SK-N-SH treated with all-trans-retinoic acid at 6 μM for 48 hours (cell line): ENCODE data around the gene MUTYH.

Experiments
- BACH2 ChIP-seq: fragments of 250-450 bp; sonication (Bioruptor Pico); IDR thresholded peaks from 2 replicates; pipeline ENCODE4 v1.9.0; 2021; ENCODE audit warnings: mild to moderate bottlenecking, borderline replicate concordance
- GLIS3 ChIP-seq: fragments of 250-450 bp; sonication (Bioruptor Pico); IDR thresholded peaks from 2 replicates; pipeline ENCODE4 v1.5.0; 2020; ENCODE audit warnings: mild to moderate bottlenecking, moderate library complexity
- ISL1 ChIP-seq: fragments of 250-450 bp; sonication (Bioruptor Pico); IDR thresholded peaks from 2 replicates; pipeline ENCODE4 v2.1.2; 2022; ENCODE audit warnings: mild to moderate bottlenecking, moderate library complexity
- PATZ1 ChIP-seq: fragments of 250-450 bp; sonication (Bioruptor Pico); IDR thresholded peaks from 2 replicates; pipeline ENCODE4 v1.8.0; 2020; ENCODE audit warnings: mild to moderate bottlenecking, moderate library complexity, borderline replicate concordance
- POU6F1 ChIP-seq: fragments of 250-450 bp; sonication (Bioruptor Pico); IDR thresholded peaks from 2 replicates; pipeline ENCODE4 v1.8.0; 2021; ENCODE audit warnings: low read depth, mild to moderate bottlenecking, moderate library complexity, borderline replicate concordance
- RARB ChIP-seq: fragments of 250-450 bp; sonication (Bioruptor Pico); IDR thresholded peaks from 2 replicates; pipeline ENCODE4 v1.8.0; 2021; ENCODE audit warnings: mild to moderate bottlenecking, moderate library complexity
- TCF4 ChIP-seq: fragments of 250-450 bp; sonication (Bioruptor Pico); IDR thresholded peaks from 2 replicates; pipeline ENCODE4 v1.8.0; 2021; ENCODE audit warnings: mild to moderate bottlenecking, moderate library complexity, borderline replicate concordance
- TOX ChIP-seq: fragments of 250-450 bp; sonication (Bioruptor Pico); IDR thresholded peaks from 2 replicates; pipeline ENCODE4 v1.8.0; 2021; ENCODE audit warnings: mild to moderate bottlenecking, moderate library complexity, borderline replicate concordance
- TSHZ2 ChIP-seq: fragments of 250-450 bp; sonication (Bioruptor Pico); IDR thresholded peaks from 2 replicates; pipeline ENCODE4 v1.5.0; 2020; ENCODE audit warnings: mild to moderate bottlenecking, moderate library complexity
- ZFP3 ChIP-seq: fragments of 250-450 bp; sonication (Bioruptor Pico); IDR thresholded peaks from 2 replicates; pipeline ENCODE4 v1.5.0; 2020; ENCODE audit warnings: mild to moderate bottlenecking, moderate library complexity
- ZFP30 ChIP-seq: fragments of 450-650 bp; formaldehyde crosslinking; IDR thresholded peaks from 2 replicates; pipeline ENCODE4 v1.5.0; 2022; ENCODE audit warnings: mild to moderate bottlenecking, moderate library complexity
- ZNF565 ChIP-seq: fragments of 450-650 bp; formaldehyde crosslinking; conservative IDR thresholded peaks from 2 replicates; pipeline ENCODE4 v1.5.0; 2020; ENCODE audit warnings: low read depth, mild to moderate bottlenecking, moderate library complexity
- ZNF70 ChIP-seq: fragments of 450-650 bp; formaldehyde crosslinking; IDR thresholded peaks from 2 replicates; pipeline ENCODE4 v1.5.0; 2020; ENCODE audit warnings: mild to moderate bottlenecking, moderate library complexity
- ZNF8 ChIP-seq: fragments of 450-650 bp; formaldehyde crosslinking; IDR thresholded peaks from 2 replicates; pipeline ENCODE4 v1.5.0; 2020; ENCODE audit warnings: mild to moderate bottlenecking, moderate library complexity

DNA sequence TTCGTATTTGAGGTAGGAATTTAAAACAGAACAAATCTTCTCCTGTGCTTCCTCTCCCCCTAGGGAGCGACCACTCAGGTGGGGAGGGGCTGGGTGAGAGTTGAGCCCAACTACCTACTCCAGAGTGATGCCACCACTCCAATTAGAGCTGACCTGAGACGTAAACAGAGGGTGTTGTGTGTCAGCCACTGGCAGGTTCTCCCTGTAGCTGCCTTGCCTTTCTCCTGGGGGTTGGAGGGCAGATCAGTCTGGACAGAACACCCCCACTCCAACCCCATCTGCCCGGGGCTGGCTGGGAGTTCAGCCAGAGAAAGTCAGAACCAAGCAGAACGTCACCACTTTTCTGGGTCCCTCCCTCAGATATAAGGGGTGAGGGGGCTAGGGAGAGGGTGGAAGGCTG is 11.6 kb downstream of the MUTYH start:
- no peak for TF ChIP-seq BACH2 (CRISPR knock-in tag)
- no peak for TF ChIP-seq RARB
- no peak for TF ChIP-seq ZNF565 (CRISPR knock-in tag)
- no peak for TF ChIP-seq TOX (CRISPR knock-in tag)
- no peak for TF ChIP-seq ZNF8 (CRISPR knock-in tag)
- TF ChIP-seq ZNF70 (CRISPR knock-in tag) = no peak
- TF ChIP-seq ISL1 (CRISPR knock-in tag) = no peak
- TF ChIP-seq GLIS3 (CRISPR knock-in tag) = no peak
- TF ChIP-seq TCF4 (CRISPR knock-in tag) = no peak
- no peak for TF ChIP-seq PATZ1
- TF ChIP-seq POU6F1 (CRISPR knock-in tag) = no peak
- TF ChIP-seq ZFP30 = no peak
- TF ChIP-seq ZFP3 (CRISPR knock-in tag) = no peak
- no peak for TF ChIP-seq TSHZ2 (CRISPR knock-in tag)
